Heart left ventricle (tissue), 13 donors: ENCODE results near the gene TMEM176B.

Experiments used
- CTCF ChIP-seq, 12 donors: fragments of 200-600 bp; sonication (generic) in 4 of 12; IDR thresholded peaks; one replicate each; pipeline versions ENCODE4 v1.5.0 to v1.8.0; 2018 to 2022; ENCODE audit warnings: antibody characterized with exemption in 12 of 12, mild to moderate bottlenecking in 5 of 12
- POLR2A ChIP-seq, 2 donors: fragments of 450-650 bp; IDR thresholded peaks; one replicate each; pipeline ENCODE4 v1.6.1; 2017; ENCODE audit warnings: antibody characterized with exemption in 2 of 2, mild to moderate bottlenecking in 2 of 2, moderate library complexity in 2 of 2
- donor health status: ischemic (EF 13 %, LVEDD 7.1; RV severe dilation, severe dysfunction).
- donor health status: DM: no; HTN: yes; CAD: no.
- donor health status: DM: no; HTN: no; CAD: no.
- donor health status: ischemic (EF 25% LVEDD 6.9; RV normal size, moderate dysfunction).
- donor health status: ischemic (EF 25% LVEDD 5.7; RV mildly dilated, moderate dysfunction).
- donor health status: ischemic (EF 35%, LVEDD 5.7; RV mildly dilated, moderate dysfunction).
- donor health status: nonischemic (EF 11% LVEDD 7.7; RV severe dilation, severe dysfunction).
- donor health status: DM: yes; HTN: yes; CAD: no.
- donor health status: PGD.
- donor health status: ischemic (EF 29% LVEDD 5.4; RV normal size, mild dysfunction).
- donor health status: nonischemic (EF 23%, LVEDD 6.1; RV moderate dilation, normal function).

- TF ChIP-seq POLR2A (IDR thresholded peaks at IDR 0.05), result no peak
- TF ChIP-seq CTCF (IDR thresholded peaks at IDR 0.05), result no peak
Observed at GRCh38 chr7:150756166-150756565, 44.0 kb downstream of the TMEM176B start.
